Stomach (tissue), 9 donors: Measurements from ENCODE around the gene OGFOD1. TPM values are rescaled to one million over a fixed set of nuclear protein-coding genes. Genes with fewer than 3 reads are reported as not detected.

ENCODE experiments used
- DNase-seq, 2 donors: peaks; one replicate each; pipeline versions ENCODE4 v3.0.0 to v3.0.0-alpha.2; 2013 to 2019
- H3K27ac ChIP-seq, 5 donors: fragments of 200-600 bp in 4 of 5; sonication (generic) in 4 of 5; one replicate each; pipeline ENCODE4 v1.5.1; 2013 to 2019; ENCODE audit warnings: mild to moderate bottlenecking in 1 of 5, moderate library complexity in 1 of 5
- H3K27me3 ChIP-seq, 3 donors: fragments of 200-600 bp; sonication (generic); one replicate each; pipeline ENCODE4 v1.5.1; 2017 to 2019; ENCODE audit warnings: mixed run types in 1 of 3
- H3K36me3 ChIP-seq, 4 donors: fragments of 200-600 bp; sonication (generic); 1 replicate in 3 of 4; 2 replicates in 1 of 4; pipeline ENCODE4 v1.5.1; 2016 to 2019
- H3K4me1 ChIP-seq, 4 donors: fragments of 200-600 bp; sonication (generic); one replicate each; pipeline ENCODE4 v1.5.1; 2016 to 2019
- H3K4me3 ChIP-seq, 4 donors: fragments of 200-600 bp; sonication (generic) in 3 of 4; one replicate each; pipeline ENCODE4 v1.5.1; 2016 to 2019; ENCODE audit warnings: mild to moderate bottlenecking in 1 of 4
- H3K9me3 ChIP-seq, 4 donors: fragments of 200-600 bp; sonication (generic); one replicate each; pipeline ENCODE4 v1.5.1; 2016 to 2019
- CTCF ChIP-seq, 7 experiments: fragments of 450-650 bp in 4 of 7; fragments of 200-600 bp in 3 of 7; sonication (generic) in 3 of 7; IDR thresholded peaks; one replicate each; pipeline ENCODE4 v1.5.1; 2016 to 2019; ENCODE audit warnings: antibody characterized with exemption in 7 of 7, control low read depth in 2 of 7, mild to moderate bottlenecking in 1 of 7
- EP300 ChIP-seq: sonication (generic); formaldehyde crosslinking; IDR thresholded peaks from one replicate; pipeline ENCODE4 v1.6.1; 2017; ENCODE audit warnings: antibody characterized with exemption
- POLR2A ChIP-seq, 4 donors: fragments of 450-650 bp; IDR thresholded peaks; one replicate each; pipeline ENCODE4 v1.6.1; 2016; ENCODE audit warnings: antibody characterized with exemption in 4 of 4, control low read depth in 2 of 4, mild to moderate bottlenecking in 1 of 4, moderate library complexity in 1 of 4
- POLR2AphosphoS5 ChIP-seq, 3 donors: sonication (generic); formaldehyde crosslinking; IDR thresholded peaks; one replicate each; pipeline ENCODE4 v1.6.1; 2016; ENCODE audit warnings: antibody characterized with exemption in 3 of 3
- WGBS, 5 donors: extraction: QIAGEN DNeasy Blood & Tissue Kit in 3 of 5; methylation state at CpG; one replicate each; pipeline versions ENCODE4 v1.1.5 to v1.1.7; 2013 to 2018; 5-methylcytosine and 5-hydroxymethylcytosine counted together
- intact Hi-C: fragments of 100-400 bp; cut with DNase I; formaldehyde crosslinking; loops from one replicate; pipeline ENCODE4 v1.15.1; 2023; ENCODE audit warnings: low total_unique reads
- polyA plus RNA-seq, 3 donors: library from polyadenylated mRNA; stranded (reverse); fragments of 200-250 nt; gene quantifications; one replicate each; pipeline ENCODE4 v1.2.3, GENCODE V29; 2013
- total RNA-seq, 5 donors: library from RNA; depleted of rRNA; stranded (reverse); fragments of >200 nt; gene quantifications; one replicate each; pipeline versions ENCODE4 v1.1.0 to v1.2.3, GENCODE V29; 2014 to 2016
- donor health status: healthy with polysubstance abuse.
- donor health status: Bipolar disorder and iron deficiency.
- donor health status: healthy.

The OGFOD1 gene
- total and polyA plus RNA-seq, 8 donors = 8.4 to 167 (median 25.6) TPM

GRCh38 chr16:56470666-56471065, 19.3 kb downstream of the OGFOD1 start:
- 68 to 100% (median 83%) methylated on average over 1 of the region's 1 CpG for WGBS, 5 donors
- Histone ChIP-seq H3K27ac (no peak overlapping the region), H3K9me3 (no peaks in the 10 kb centered on the region), H3K4me1 (no peaks in the 10 kb centered on the region), H3K36me3 (peaks cover 84 to 100% (median 100%) of the 10 kb centered on the region in 4 donors), H3K4me3 (no peak overlapping the region), H3K27me3 (no peaks in the 10 kb centered on the region)
- no peak for TF ChIP-seq CTCF (IDR thresholded peaks at IDR 0.05)
- TF ChIP-seq POLR2AphosphoS5 (IDR thresholded peaks at IDR 0.05) = no peak
- TF ChIP-seq EP300 = no peak
- no peak for TF ChIP-seq POLR2A (IDR thresholded peaks at IDR 0.05)
- DNase-seq = no peak
- intact Hi-C loops = no loop called here

GRCh38 chr16:56475201-56475600, 23.8 kb downstream of the OGFOD1 start:
- WGBS, 5 donors = 82 to 94% (median 89%) methylated on average over 2 of the region's 2 CpGs
- no peaks in the 10 kb centered on the region for H3K27me3 ChIP-seq
- peaks cover 58 to 98% (median 96%) of the 10 kb centered on the region in 4 donors for H3K36me3 ChIP-seq

GRCh38 chr16:56477096-56477878, 25.9 kb downstream of the OGFOD1 start:
- Histone ChIP-seq H3K9me3 (no peaks in the 10 kb centered on the region), H3K36me3 (peaks cover 37 to 98% (median 95%) of the 10 kb centered on the region in 4 donors), H3K4me3 (no peak overlapping the region), H3K4me1 (no peaks in the 10 kb centered on the region), H3K27me3 (no peaks in the 10 kb centered on the region), H3K27ac (peak overlapping the region in 1 of 5 donors; percentile 3)
- no peak for DNase-seq
- intact Hi-C loops = no loop called here
- TF ChIP-seq POLR2A (IDR thresholded peaks at IDR 0.05) = no peak
- TF ChIP-seq EP300 = no peak
- no peak for TF ChIP-seq CTCF (IDR thresholded peaks at IDR 0.05)
- no peak for TF ChIP-seq POLR2AphosphoS5 (IDR thresholded peaks at IDR 0.05)
- 79 to 92% (median 89%) methylated on average over 2 of the region's 2 CpGs for WGBS, 5 donors

More at GRCh38 chr16:56475201-56475600, 23.8 kb downstream of the OGFOD1 start:
- Histone ChIP-seq H3K9me3 (no peaks in the 10 kb centered on the region), H3K4me3 (no peak overlapping the region), H3K27ac (no peak overlapping the region), H3K4me1 (no peaks in the 10 kb centered on the region)
- TF ChIP-seq POLR2A (IDR thresholded peaks at IDR 0.05) (no peak), CTCF (IDR thresholded peaks at IDR 0.05) (no peak), EP300 (no peak), POLR2AphosphoS5 (IDR thresholded peaks at IDR 0.05) (no peak)
- intact Hi-C loops = no loop called here
- DNase-seq = no peak

GRCh38 chr16:56478281-56479049, 27.1 kb downstream of the OGFOD1 start:
- DNase-seq = peak in 1 of 2 donors; percentile 11
- no peak overlapping the region for H3K27ac ChIP-seq
- H3K4me3 ChIP-seq = no peak overlapping the region
- peaks cover 36 to 97% (median 95%) of the 10 kb centered on the region in 4 donors for H3K36me3 ChIP-seq
- TF ChIP-seq POLR2A (IDR thresholded peaks at IDR 0.05) = no peak
- TF ChIP-seq POLR2AphosphoS5 (IDR thresholded peaks at IDR 0.05) = no peak
- TF ChIP-seq EP300 = no peak
- no peak for TF ChIP-seq CTCF (IDR thresholded peaks at IDR 0.05)
- H3K4me1 ChIP-seq = no peaks in the 10 kb centered on the region
- intact Hi-C loops = no loop called here
- no peaks in the 10 kb centered on the region for H3K27me3 ChIP-seq
- WGBS, 5 donors = 76 to 90% (median 84%) methylated on average over 2 of the region's 2 CpGs
- no peaks in the 10 kb centered on the region for H3K9me3 ChIP-seq
